Neural crest cell (in vitro differentiated cells): ENCODE measurements around the gene FARP2. TPM values are rescaled to one million over a fixed set of nuclear protein-coding genes. Genes with fewer than 3 reads are reported as not detected.

Experiments used
- DNase-seq: peaks from one replicate; pipeline ENCODE4 v3.0.0; 2021; ENCODE audit warnings: low read depth, mixed read lengths, low spot score
- H3K27ac Mint-ChIP-seq: one replicate; pipeline ENCODE4 v1.8.0; 2021; ENCODE audit warnings: mild to moderate bottlenecking, mixed read lengths; ENCODE audit not compliant: unreplicated experiment
- H3K27me3 Mint-ChIP-seq: 2 replicates; pipeline ENCODE4 v1.8.0; 2021; ENCODE audit warnings: low read depth, mild to moderate bottlenecking, mixed read lengths
- H3K36me3 Mint-ChIP-seq: 2 replicates; pipeline ENCODE4 v1.8.0; 2021; ENCODE audit warnings: low read depth, mild to moderate bottlenecking, mixed read lengths
- H3K4me1 Mint-ChIP-seq: 2 replicates; pipeline ENCODE4 v1.8.0; 2021; ENCODE audit warnings: mixed read lengths
- H3K4me3 Mint-ChIP-seq: one replicate; pipeline ENCODE4 v1.8.0; 2021; ENCODE audit warnings: mild to moderate bottlenecking, mixed read lengths
- H3K9me3 Mint-ChIP-seq: 2 replicates; pipeline ENCODE4 v1.8.0; 2021; ENCODE audit warnings: mixed read lengths
- microRNA-seq: library from miRNA; unstranded; fragments of <30 nt; microRNA quantifications from one replicate; pipeline ENCODE4, GENCODE V29; 2020
- total RNA-seq: library from RNA; stranded (reverse); gene quantifications from 2 replicates; pipeline ENCODE4 v1.2.1, GENCODE V29; 2021
- TF ChIP-seq, protein P1 (sequence below): fragments of 200-600 bp; sonication (generic); conservative IDR thresholded peaks from 2 replicates; pipeline ENCODE4 v1.5.0; 2021; ENCODE audit warnings: antibody characterized with exemption, mild to moderate bottlenecking

Gene FARP2
- total RNA-seq, 1 donor from 2014 or later: 36.1 TPM

DNA sequence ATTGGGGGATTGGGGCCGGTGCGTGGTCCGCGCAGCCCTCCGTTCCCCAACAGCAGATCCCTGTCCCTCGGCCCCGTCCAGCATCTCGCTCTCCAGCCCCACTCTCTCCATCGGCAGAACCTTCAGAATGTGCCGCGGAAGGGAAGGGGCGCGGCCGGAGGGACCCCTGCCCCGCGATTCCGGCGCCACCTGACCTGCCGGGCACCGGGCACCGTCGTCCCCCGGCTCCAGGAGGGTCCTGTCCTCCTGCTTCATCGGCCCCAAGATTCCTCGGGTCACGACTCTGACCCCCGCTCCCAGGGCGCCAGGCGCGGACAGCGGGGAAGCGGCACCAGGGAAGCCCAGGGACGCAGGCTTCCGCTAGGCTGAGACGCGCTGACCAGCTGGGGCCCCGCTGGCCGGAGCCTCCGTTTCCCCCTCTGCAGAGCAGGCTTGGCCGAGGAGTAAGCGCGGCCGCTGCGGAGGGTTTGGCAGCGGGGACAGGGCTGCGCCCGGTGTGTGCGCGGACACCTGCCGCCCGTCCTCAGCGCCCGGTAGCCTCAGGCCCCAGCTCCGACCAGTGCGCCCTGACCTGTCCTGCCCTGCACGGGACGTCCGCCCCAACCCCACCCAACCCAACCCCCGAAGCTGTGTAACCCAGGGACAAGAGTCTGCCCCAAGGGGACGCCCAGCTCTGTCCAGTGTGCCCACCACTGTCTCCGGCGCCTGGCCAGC, 185.6 kb downstream of the FARP2 start:
- no peak overlapping the region for H3K27ac Mint-ChIP-seq
- H3K9me3 Mint-ChIP-seq: no peaks in the 10 kb centered on the region
- TF ChIP-seq, protein P1, sequence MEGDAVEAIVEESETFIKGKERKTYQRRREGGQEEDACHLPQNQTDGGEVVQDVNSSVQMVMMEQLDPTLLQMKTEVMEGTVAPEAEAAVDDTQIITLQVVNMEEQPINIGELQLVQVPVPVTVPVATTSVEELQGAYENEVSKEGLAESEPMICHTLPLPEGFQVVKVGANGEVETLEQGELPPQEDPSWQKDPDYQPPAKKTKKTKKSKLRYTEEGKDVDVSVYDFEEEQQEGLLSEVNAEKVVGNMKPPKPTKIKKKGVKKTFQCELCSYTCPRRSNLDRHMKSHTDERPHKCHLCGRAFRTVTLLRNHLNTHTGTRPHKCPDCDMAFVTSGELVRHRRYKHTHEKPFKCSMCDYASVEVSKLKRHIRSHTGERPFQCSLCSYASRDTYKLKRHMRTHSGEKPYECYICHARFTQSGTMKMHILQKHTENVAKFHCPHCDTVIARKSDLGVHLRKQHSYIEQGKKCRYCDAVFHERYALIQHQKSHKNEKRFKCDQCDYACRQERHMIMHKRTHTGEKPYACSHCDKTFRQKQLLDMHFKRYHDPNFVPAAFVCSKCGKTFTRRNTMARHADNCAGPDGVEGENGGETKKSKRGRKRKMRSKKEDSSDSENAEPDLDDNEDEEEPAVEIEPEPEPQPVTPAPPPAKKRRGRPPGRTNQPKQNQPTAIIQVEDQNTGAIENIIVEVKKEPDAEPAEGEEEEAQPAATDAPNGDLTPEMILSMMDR: no peak
- peaks cover 42% of the 10 kb centered on the region for H3K27me3 Mint-ChIP-seq
- peaks cover 15% of the 10 kb centered on the region for H3K4me1 Mint-ChIP-seq
- no peak for DNase-seq
- no peaks in the 10 kb centered on the region for H3K36me3 Mint-ChIP-seq
- no peak overlapping the region for H3K4me3 Mint-ChIP-seq

DNA sequence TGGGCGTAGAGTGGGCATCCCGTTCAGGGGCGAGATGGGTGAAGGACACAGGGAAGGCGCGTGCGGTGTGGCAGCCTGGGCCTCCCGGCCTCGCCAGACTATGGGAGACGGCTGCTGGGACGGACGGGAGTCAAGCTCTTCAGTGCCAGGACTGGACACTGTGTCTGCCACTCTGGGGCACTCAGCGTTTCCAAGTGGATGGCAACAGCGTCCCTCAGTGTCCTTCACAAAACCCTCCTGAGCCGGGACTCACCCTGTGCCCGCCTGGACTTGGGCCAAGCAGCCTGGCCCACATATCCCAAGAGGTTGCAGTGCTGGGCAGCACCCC, 186.2 kb downstream of the FARP2 start:
- Mint-ChIP-seq H3K36me3 (no peaks in the 10 kb centered on the region), H3K27me3 (peaks cover 46% of the 10 kb centered on the region), H3K27ac (no peak overlapping the region), H3K4me3 (no peak overlapping the region), H3K9me3 (no peaks in the 10 kb centered on the region), H3K4me1 (peaks cover 15% of the 10 kb centered on the region)
- TF ChIP-seq, protein P1: no peak
- no peak for DNase-seq

Small RNA genes within 50 kb of the gene (microRNA-seq; reads per million reads assigned to microRNA genes)
- gene MIR3133: not detected

Other genes with a start within 250 kb of the FARP2 start
- gene PASK, start 206.8 kb upstream of the FARP2 start, total RNA-seq: 64.2 and 71.3 TPM in 2 replicates
- gene PPP1R7, start 205.8 kb upstream of the FARP2 start, total RNA-seq: 53.2 and 59.0 TPM in 2 replicates
- gene ANO7, start 167.6 kb upstream of the FARP2 start, total RNA-seq: 3.2 TPM in 2 replicates
- gene HDLBP, start 40.6 kb upstream of the FARP2 start, total RNA-seq: 320 and 333 TPM in 2 replicates
- gene SEPTIN2, start 40.4 kb upstream of the FARP2 start, total RNA-seq: 466 and 490 TPM in 2 replicates
- 215 and 223 TPM in 2 replicates for gene STK25, start 152.3 kb downstream of the FARP2 start, total RNA-seq
- 6.9 and 8.7 TPM in 2 replicates for gene BOK, start 202.5 kb downstream of the FARP2 start, total RNA-seq